NT2/D1 (cell line): ENCODE results near the gene NBPF11.
"Not testable (repeated sequence)": the region's sequence is repeated elsewhere in the genome, so short reads cannot be mapped to it uniquely, and the experiment has no call there.

Experiments
- SUZ12 ChIP-seq: IDR thresholded peaks from 2 replicates; pipeline ENCODE4 v1.6.1; 2011; ENCODE audit not compliant: insufficient read length, insufficient read depth; ENCODE audit errors: extremely low read depth
- YY1 ChIP-seq: IDR thresholded peaks from 2 replicates; pipeline ENCODE4 v1.6.1; 2011; ENCODE audit not compliant: insufficient read length, insufficient read depth
- ZNF274 ChIP-seq: IDR thresholded peaks from 2 replicates; pipeline ENCODE4 v1.6.1; 2011; ENCODE audit warnings: mild to moderate bottlenecking, low read depth, low read length

DNA sequence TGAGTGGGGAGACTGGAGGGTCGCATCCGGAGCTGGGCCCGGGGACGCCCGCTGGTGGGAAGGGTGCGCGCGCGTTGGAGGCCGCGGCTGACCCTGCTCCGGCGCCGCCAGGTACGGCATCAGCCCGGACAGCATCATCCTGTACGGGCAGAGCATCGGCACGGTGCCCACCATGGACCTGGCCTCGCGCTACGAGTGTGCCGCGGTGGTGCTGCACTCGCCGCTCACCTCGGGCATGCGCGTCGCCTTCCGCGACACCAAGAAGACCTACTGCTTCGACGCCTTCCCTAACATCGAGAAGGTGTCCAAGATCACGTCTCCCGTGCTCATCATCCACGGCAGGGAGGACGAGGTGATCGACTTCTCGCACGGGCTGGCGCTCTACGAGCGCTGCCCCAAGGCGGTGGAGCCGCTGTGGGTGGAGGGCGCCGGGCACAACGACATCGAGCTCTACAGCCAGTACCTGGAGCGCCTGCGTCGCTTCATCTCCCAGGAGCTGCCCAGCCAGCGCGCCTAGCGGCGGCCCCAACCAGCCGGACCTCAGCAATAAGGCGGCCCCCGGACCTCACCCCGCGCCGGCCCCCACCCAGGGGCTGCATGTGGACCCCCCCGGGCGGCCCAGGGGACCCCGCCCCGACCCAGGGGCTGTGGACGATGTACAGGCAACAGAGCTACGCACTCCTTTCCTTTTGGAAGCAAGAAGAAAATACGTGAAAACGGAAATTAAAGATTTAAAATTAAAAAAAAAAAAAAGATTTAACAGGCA is 2.8 kb downstream of the NBPF11 start:
- TF ChIP-seq ZNF274, YY1, SUZ12: not testable (repeated sequence)
